Sciatic nerve (tissue), 2 donors: ENCODE results near the gene TNS3. TPM values are rescaled to one million over a fixed set of nuclear protein-coding genes. Genes with fewer than 3 reads are reported as not detected.

ENCODE experiments used
- ATAC-seq: fragments of 200-7000 bp; cut with Tn5 transposase; one replicate; pipeline ENCODE4 v1.9.1; 2020; ENCODE audit warnings: mild to moderate bottlenecking, moderate library complexity
- DNase-seq: peaks from one replicate; pipeline ENCODE4 v3.0.0-alpha.2; 2020; ENCODE audit warnings: low spot score
- intact Hi-C: fragments of 100-400 bp; cut with DNase I; formaldehyde crosslinking; loops from one replicate; pipeline ENCODE4 v1.14.2; 2022
- total RNA-seq: library from RNA; stranded (reverse); fragmentation: NEBNext Ultra II Directional; extraction: Animal tissue kit (Norgen Biotek cat#: 25700); gene quantifications from one replicate; pipeline ENCODE4 v1.2.1, GENCODE V29; 2021
- donor health status: DM: no; HTN: no; CAD: no.
- donor health status: DM: no; HTN: no; CAD: no.

TNS3 gene
- total RNA-seq, 1 donor from 2014 or later = 230 TPM

DNA sequence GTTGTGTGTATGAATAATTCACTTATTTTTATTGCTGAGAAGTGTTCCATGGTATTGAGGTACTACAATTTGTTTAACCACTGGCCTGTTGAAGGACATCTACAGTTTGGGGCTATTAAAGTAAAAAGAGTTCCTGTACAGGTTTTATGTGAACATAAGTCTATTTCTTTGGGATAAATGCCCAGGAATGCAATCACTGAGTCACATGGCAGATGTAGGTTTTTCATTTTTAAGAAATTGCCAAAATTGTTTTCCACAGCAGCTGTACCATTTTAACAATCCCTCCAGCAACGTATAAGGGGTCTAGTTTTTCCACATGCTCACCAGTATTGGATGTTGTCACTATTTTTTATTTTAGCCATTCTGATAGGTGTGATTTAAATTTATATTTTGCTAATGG is 243.9 kb downstream of the TNS3 start:
- no peak for ATAC-seq
- intact Hi-C loops = no loop called here
- no peak for DNase-seq

DNA sequence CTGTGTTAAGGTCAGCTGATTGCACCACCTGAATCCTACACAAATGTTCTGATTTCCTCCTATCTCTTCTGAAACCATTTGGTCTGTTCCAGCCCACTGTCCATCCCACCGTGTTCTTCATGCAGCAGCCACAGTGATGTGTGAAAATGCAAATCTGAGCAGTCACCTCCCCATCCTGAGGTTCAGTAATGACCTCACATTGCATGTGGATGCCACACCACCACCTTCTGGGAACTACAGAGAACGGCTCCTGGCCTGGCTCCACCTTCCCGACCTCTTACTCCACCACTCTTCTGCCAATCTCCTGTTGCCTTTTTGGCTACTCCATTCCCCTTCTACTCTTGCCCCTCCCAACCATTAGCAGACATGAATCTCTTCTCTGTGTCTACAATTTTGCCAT is 244.4 kb downstream of the TNS3 start:
- peak; percentile 50 for DNase-seq
- no peak for ATAC-seq
- intact Hi-C loops = no loop called here

GRCh38 chr7:47336472-47337425 is 245.2 kb downstream of the TNS3 start:
- intact Hi-C loops = no loop called here
- no peak for DNase-seq
- peak; percentile 14 for ATAC-seq

DNA sequence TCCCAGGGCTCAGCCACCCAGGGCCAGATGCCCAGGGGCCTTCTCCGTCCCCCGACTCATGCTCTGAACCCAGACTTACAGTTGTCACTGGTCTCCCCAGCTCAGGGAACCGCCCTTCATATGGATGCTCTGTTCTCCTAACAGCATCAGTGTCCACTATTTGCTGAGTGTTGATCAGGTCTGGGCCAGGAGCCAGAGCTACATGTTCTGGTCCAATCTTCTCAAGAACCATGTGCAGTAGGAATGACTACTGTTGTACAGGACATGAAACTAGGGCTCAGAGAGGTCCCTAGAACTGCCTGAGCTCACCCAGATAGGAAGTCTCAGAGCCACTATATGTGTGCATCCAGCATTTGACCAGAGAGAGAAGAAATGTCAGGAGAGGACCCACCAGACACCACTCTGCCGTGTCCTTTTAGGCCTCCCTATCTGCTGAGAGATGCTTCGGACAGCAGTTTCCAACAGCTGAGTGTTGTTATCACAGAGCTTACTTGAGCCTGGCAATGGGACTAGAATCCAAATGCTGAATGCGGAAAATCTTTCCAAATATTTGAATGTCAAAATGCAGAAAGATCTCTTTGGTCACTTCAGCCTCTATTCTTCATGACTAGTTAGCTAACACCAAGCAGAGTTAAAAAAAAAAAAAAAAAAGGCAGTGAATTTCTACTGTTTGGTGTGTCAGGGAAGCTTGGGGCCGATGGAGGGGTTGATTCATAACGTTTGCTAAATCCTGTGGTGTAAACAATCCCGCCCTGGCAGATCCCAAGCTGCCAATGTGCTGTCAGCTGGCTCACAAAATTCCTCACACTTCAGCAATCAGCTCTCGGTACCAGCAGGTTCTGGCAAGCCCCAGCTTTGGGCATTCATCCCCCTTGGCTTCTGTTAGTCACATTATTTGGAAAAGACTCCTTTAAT is 246.1 kb downstream of the TNS3 start:
- DNase-seq (peak; percentile 62), ATAC-seq (peak; percentile 54)
- intact Hi-C loops = no loop called here

DNA sequence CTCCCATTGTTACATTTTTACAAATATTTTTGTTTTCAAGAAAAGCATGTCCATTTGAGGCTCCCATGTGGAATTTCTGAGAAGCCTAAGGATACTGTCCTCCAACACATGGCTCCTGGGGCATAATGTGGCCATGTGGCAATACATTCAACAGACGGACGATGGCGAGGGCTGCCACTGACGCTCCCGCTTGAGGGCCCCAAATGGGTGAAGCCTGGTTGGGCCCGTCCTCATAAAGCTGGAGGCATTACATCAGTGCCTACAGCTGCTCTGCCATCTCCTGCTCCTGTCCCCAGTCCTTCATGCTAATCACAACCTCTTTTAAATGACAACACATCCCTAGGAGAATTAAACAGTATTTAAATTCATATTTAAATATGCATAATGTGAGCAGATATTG is 246.8 kb downstream of the TNS3 start:
- DNase-seq (peak; percentile 48), ATAC-seq (no peak)
- intact Hi-C loops = no loop called here

DNA sequence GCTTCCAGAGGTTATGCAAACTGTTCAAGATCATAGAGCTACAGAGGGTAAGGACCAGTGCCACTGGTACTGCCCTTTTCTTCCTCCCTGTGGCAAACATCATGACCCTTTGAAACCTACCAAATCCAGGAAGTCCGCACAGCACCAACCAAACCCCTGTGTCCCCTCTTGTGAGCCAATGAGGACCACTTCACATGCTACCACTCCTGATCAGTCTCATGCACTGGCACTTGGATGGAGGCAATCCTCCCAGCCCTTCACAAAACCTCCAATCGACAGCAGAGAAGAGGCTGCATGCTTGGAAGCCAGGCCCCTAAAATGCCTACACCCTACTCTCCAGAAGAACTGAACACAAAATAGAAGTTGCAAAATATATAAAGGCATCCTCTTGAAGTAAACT is 248.0 kb downstream of the TNS3 start:
- DNase-seq (peak; percentile 53), ATAC-seq (no peak)
- intact Hi-C loops = no loop called here

- intact Hi-C loops = no loop called here
Observed at GRCh38 chr7:47333554-47333887, 248.4 kb downstream of the TNS3 start.

DNA sequence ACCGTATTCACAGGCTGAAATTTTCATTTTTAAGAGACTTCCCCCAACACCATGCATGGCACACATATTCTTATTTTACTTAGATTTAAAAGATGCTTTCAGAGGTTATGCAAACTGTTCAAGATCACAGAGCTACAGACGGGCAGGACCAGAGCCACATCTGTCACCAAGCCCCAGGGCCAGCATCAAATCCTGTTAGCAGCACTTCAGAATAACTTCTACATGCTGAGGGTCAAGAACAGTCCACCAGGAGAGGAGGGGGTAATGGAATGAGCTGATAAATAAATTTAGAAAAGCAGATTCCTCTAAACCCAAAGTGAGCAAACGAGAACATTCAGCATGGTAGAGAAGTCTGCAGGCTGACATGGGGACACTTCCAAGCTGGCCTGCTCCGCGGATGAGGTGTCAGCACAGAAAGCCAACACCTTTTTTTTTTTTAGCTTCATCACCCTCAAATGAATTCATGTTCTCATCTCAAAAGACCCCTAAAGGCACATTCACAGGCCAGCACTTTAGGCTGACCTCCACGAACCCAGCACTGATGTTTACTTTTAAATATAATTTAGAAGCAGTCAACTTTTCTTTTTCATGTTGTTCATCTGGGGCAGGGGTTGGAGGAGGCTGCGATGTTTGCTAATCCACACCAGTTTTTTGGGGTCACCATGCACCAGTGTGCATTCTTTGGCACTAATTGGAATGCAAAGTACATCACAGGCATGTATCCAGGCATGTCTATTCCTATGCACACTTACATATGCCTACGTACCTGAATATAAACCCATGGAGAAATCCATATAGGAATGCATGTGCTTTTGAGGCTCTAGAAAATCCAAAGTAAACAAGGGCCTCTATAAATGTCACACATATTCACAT is 249.0 kb downstream of the TNS3 start:
- intact Hi-C loops = no loop called here
- ATAC-seq (no peak), DNase-seq (no peak)

More at GRCh38 chr7:47333554-47333887, 248.4 kb downstream of the TNS3 start:
- DNase-seq = no peak
- ATAC-seq = no peak

DNA sequence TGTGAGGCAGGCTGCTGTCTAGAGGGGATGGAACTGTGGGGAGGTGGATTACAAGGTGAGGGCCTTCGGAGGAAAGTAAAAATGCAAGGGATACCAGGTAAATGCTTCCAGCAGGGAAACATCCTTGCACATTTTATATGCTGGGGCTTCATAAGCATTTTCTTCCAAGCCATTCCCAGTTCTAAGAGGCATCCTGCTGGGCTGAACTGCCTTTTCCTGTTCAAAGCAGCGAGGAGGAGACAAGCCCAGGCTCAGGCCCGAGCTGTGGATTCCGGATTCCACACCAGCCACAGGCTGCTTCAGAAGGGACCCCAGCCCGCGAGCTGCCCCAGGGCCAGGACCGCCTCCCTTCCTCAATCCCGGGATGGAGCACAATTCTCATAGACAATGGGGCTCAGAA is 249.7 kb downstream of the TNS3 start:
- intact Hi-C loops = no loop called here
- DNase-seq (no peak), ATAC-seq (no peak)

- no peak for DNase-seq
- ATAC-seq = no peak
Observed at GRCh38 chr7:47331179-47331565, 250.7 kb downstream of the TNS3 start.

GRCh38 chr7:47330561-47331178 is 251.2 kb downstream of the TNS3 start:
- ATAC-seq (no peak), DNase-seq (peak; percentile 55)
- intact Hi-C loops = no loop called here

More at GRCh38 chr7:47331179-47331565, 250.7 kb downstream of the TNS3 start:
- intact Hi-C loops = no loop called here

DNA sequence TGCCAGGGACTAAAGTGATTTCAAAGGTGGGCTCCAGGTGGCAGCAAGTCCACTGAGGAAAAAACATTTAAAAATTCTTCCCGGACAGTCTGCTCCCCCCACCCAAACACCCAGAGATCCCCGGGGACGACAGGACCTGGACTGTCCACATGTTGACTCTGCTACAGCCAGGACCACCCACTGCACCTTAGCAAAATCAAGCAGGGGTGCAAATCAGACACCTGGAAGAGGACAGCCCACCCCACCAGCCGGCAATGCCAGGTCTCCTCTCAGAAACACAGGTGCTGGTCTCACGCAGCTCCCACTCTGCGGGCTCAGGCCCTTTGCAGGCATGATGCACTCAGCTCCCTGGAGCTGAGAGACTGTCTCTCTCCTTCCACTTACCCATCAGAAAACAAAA is 251.9 kb downstream of the TNS3 start:
- ATAC-seq (no peak), DNase-seq (peak; percentile 37)
- intact Hi-C loops = no loop called here

- ATAC-seq (no peak), DNase-seq (peak; percentile 57)
- intact Hi-C loops = no loop called here
Observed at GRCh38 chr7:47329320-47329926, 252.5 kb downstream of the TNS3 start.

DNA sequence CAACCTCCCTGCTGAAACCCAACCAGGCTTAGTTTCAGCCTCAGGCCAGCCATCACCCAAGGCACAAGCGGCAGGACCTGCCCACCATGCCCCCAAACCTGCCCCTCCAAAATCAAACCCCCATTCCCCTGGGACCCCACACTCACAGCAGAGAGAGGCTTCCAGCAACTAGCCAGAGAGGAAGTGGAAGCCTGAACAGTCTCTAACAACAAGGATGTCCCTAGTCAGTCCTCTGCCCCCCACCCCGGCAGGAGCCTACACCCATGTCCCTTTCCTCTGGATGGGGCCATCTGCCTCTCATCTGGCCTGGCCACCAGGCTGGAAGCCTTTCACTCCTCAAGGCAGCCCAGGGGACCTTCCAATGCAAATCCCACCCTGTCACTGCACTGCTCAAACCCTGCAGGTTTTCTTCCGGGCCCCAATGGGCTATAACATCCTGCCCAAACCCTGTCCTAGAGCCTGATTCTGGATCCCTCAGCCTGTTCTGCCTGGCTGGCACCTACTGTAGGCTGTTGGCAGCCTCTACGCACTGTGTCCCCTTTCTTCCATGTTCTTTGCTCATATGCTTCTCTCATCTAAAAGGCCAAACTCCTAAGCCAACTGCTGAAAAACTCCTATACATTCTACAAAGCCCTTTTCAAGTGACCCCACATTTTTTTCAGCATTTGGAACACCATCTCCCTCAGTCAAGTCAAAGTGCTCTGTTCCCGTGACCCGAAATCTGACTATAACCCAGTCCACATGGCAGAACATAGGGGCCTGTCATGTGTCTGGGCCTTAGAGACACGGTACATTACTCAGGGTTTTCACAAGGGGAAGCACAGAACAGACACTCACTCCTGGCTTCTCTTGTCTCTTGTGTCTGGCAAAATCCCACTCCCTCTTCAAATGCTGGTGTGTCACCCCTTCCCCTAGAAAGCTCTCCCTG is 253.3 kb downstream of the TNS3 start:
- intact Hi-C loops = no loop called here
- no peak for DNase-seq
- ATAC-seq = peak; percentile 52

DNA sequence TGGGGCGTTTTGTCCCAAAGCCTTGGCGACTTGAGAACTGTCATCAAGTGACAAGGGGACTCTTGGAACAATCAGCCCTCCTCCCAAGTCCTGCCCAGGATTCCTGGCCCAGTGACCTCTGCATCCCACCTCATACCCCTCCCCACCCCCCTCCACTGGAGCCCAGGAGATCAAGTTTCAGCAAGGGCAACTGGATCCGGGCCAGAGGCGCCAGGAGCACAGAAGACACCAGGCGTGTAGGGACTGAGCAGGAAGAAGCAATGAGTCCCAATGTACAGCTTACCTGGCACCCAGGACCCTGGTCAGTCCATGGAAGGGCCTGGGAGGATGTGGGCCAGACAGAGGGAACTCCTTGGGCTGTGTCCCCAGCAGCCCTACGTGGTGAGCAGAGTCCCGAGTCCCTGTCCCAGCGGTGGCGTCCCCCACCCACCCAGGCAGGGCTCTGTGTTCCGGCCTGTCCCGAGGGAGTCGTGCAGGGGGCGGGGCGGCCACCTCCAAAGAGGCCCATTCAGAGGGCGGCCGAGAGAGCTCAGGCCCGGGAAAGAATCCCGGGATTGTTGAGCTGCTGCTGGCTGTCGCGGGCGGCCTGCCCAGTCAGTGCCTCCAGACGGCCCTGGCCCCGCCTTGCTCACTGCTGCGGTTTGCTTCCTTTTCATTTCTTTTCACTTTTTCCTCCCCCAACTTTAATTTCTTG is 254.1 kb downstream of the TNS3 start:
- ATAC-seq = peak; percentile 94
- peak; percentile 92 for DNase-seq
- intact Hi-C loops = no loop called here

DNA sequence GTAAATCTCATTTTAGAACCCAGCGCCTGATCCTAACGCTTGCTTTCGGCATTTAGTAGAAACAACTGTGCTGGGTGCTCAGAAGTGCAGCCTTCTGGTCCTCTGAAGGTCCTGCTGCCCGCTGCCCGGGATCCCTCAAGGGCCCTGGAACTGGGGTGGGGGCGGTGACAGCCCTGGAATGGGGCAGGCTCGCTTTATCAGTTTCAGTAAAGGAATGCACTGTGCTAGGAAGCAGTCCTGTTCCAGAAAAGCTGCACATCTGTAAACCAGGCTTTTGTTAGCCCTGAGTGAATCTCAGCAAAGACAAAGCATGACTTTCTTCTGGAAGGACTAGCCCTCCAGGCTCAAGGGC is 254.6 kb downstream of the TNS3 start:
- intact Hi-C loops = no loop called here
- DNase-seq = peak; percentile 59
- peak; percentile 61 for ATAC-seq

DNA sequence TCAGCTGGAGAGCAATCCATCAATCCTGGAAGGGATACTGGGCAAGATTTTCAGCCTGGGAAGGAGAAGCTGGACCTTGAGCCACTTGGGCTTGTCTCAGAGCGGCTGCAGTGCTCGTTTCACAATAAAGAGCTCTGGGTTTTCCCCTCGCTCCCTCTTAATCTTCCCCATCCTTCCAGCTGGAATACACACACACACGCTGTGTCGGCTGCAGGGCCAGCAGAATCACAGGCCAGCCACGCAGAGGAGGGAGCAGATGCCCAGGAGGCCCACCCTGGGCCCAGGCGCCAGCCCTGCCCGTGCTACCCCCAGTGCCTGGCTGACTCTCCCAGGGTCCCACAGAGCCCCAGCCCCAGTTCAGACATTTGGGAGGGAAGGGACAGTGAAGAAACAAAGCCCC is 255.1 kb downstream of the TNS3 start:
- ATAC-seq = peak; percentile 70
- peak; percentile 74 for DNase-seq
- intact Hi-C loops = no loop called here
